8988T (cell line): ENCODE results near the gene NEK2.
"Not testable (repeated sequence)": the region's sequence is repeated elsewhere in the genome, so short reads cannot be mapped to it uniquely, and the experiment has no call there.

Experiments
- DNase-seq: peaks from one replicate; pipeline ENCODE4 v3.0.0; 2011

The NEK2 gene

DNA sequence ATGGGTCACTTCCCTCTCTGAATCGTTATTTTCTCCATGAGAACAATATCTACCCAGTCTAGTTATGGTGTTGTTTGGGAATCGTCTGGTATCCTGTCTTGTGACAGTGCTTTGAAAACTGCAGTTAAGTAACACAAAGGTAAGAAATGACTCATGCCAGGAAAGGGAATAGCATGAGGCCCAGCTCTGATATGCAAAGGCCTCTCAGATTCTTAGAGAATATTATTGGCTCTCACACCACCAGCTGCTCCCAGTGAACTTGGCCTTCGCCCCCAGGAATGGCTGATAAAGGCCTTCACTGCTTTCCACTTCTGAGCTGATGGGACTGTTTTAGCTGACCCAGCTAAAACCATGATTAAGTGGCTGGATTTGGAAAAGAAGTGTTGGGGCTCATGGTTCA lies 27.1 kb downstream of the NEK2 start:
- DNase-seq = no peak

DNA sequence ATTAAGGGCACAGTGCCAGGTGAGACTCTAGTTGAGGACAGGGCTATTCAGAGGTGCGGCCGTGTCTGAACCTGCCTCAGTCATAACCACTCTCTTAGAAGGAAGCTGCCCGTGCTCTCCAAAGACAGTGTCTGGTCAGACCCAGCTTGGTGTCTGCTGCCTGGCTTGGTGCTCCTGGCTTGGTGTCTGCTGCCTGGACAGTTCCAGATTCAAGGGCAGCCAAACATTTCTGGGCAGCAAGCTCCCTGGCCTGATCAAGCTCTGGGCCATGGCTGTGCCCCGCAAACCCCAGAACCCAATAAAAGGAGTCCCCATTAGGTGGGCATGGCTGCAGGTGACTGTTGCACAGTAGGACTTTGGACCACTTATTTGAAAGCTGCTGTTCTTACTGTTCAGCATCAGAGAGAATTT lies 27.7 kb downstream of the NEK2 start:
- no peak for DNase-seq

DNA sequence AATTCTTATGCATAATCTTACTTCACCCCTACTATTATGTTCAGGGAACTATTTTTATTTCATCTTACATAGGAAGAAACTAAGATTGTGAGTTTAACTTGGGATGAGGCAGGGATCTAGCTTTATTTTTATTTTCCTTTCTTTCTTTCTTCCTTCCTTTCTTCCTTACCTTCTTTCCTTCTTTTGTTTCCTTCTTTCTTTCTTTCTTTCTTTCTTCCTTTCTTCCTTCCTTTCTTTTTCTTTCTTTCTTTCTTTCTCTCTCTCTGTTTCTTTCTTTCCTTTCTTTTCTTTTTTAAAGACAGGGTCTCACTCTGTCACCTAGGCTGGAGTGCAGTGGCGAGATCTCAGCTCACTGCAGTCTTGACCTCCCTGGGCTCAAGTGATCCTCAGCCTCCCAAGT lies 28.9 kb downstream of the NEK2 start:
- DNase-seq = no peak

DNA sequence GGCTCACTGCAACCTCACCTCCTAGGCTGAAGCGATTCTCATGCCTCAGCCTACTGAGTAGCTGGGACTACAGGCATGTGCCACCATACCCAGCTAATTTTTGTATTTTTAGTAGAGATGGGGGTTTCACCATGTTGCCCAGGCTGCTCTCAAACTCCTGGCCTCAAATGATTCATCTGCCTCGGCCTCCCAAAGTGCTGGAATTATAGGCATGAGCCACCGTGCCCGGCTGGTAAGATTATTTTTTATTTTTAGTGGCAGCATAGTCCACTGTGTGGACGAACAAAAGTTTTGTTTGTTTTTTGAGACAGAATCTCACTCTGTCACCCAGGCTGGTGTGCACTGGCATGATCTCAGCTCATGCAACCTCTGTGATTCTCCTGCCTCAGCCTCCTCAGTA lies 29.8 kb downstream of the NEK2 start:
- not testable (repeated sequence) for DNase-seq

DNA sequence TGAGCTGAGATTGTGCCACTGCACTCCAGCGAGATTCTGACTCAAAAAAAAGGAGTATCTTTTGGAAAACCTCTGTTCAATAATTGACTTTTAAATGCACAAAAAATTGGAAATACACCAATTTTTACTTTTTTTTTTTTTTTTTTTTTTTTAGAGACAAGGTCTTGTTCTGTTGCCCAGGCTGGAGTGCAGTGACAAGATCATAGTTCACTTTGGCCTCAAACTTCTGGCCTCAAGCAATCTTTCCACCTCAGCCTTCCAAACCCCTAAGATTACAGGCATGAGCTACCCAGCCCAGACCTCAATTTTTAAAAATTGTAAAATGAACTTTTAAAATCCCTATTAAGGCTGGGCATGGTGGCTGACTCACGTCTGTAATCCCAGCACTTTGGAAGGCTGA lies 30.8 kb downstream of the NEK2 start:
- DNase-seq = no peak

DNA sequence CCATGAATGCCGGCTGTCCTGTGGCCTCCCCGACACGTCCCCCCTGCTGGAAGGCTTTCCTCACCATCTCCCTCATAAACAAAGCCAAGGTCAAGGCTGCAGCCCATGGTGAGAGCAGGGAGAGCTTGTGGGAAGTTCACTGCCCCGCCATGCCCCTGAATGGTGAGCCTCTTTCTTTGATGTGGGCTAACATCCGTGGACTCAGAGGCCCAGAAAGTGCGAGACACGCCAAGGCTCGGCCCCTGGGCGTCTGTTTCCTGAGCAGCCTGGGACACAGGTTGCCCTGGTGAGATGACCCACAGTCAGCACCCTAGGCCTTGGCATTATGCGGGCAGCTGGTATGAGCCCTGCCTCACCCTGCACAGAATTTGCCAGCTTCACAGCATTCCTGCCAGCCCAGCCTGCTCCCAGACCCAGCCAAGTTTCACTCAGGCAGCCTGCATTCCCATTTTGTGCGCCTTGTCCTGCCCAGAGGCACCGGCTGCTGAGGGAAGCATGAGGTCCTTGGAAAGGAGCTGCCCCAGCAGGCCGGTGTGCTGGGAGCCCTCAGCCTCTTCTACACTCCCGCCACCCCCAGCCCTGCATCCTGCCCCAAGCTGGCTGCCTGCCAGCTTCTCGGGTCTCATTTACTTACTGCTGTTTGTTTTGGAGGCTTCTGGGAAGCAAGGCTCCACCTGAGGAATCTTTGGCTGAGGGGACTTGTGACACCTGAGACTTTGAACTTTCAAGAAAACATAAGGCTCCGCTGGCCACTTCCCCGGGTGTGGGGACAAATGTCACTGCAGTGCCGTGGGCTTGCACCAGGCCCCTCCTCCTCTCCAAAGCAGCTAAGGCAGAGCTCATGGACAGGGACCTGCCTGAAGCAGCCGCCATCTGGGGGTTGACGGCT lies 31.9 kb downstream of the NEK2 start:
- no peak for DNase-seq

DNA sequence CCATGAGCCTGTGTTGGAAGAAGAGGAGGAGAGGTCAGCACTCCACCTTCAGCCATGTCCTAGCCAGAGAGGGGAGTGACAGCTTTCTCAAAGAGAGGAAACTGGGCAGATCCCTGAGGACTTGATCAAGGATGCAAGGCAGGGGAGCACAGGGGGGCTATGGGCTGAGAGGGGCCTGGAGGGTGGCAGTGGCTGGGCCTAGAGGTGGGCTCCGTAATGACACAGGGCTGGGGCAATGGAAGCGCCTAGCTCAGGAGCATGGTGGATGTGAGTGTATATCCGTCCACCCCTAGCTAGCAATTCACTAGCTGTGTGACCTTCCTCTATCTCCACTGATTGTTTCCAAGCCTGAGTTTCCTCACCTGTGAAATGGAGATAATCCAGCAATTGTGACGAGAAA lies 32.6 kb downstream of the NEK2 start:
- no peak for DNase-seq

DNA sequence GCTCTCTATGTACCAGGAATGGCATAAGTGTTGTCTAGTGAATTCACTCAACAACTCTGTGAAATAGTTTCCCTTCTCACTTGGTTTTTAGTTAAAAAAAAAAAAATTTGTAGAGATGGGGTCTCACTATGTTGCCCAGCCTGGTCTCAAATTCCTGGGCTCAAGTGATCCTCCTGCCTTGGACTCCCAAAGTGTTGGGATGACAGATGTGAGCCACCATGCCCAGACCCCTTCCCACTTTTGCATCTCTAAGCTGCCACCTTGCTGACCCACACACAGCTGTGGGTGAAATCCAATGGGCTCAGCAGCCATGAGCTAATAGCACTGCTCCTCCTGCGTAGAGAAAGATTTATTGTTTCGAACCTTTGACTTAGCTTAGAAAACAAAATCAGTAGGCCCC lies 33.5 kb downstream of the NEK2 start:
- DNase-seq = no peak

DNA sequence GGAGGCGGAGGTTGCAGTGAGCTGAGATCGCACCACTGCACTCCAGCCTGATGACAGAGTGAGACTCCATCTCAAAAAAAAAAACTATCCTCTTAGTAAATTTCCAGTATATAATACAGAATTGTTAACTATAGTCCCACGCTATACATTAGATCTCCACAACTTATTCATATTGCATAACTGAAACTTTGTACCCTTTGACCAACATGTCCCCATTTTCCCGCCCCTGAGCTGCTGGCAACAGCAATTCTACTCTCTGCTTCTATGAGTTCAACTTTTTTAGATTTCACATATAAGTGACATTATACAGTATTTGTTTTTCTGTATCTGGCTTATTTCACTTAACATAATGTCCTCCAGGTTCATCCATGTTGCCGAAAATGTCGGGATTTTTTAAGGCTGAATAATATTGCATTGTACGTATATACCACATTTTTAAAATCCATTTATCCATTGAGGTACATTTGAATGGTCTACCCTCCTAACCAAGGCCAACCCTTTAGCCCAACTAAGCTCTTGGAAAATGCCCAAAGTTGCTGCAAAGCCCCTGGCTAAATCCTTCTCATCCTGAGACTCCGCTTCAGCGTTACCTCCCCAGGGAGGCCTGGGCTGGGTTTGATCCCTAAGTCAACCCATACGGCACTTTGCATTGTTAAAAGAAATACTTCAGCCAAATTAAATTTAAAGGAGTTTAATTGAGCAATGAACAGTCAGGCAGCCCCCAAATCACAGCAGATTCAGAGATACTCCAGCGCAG lies 34.2 kb downstream of the NEK2 start:
- DNase-seq = no peak

DNA sequence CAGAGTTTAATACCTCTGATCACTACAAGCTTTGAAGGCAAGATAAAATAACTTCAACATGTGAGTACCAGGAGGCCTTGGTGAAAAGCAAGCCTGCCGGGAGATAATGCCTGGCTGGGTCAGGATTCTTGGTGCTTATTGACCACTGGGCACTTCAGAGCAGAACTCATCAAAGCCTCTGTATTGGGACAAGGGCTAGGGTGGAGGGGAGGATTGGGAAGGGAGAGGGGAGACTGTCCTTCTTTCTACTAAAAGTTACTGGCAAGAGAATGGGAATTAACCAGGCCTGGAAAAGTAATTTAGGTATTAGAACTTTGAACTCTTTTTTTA lies 35.2 kb downstream of the NEK2 start:
- no peak for DNase-seq

DNA sequence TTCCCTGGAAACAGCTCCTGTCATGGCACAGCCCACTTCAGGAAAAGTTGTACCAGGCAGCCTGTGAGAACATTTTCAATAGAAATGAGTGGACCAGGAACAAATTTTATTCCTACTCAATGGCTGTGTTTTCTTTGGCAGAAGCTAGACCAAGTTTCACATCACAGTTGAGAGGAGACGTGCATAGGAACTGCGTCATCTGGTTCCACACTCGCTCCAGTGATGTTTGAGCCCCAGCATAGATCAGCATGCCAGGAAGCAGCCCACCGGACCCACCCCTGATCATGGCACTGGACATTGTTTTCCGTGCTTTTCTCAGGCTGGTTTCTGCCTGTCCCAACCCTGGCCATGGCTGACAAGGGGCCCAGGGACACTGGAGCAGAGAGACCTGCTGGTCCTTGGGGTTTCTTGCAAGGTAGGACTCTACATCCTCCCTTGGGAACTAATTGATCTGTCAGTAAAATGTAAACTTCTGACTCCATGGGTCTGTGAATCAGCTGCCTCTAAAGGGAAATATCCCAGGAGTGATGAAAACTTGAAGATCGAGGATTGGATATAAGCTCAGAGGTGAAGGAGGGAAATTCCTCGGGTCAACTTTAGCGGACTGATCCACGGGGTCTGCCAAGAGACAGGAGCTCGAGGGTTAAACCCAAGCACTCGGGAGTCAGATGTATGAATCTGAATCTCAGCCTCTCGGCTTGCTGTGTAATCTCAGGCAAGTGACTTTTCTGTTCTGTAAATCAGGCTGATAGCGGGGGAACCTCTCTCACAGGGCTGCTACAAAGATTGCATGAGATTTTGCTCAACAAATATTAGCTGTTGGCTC lies 35.7 kb downstream of the NEK2 start:
- DNase-seq = no peak

DNA sequence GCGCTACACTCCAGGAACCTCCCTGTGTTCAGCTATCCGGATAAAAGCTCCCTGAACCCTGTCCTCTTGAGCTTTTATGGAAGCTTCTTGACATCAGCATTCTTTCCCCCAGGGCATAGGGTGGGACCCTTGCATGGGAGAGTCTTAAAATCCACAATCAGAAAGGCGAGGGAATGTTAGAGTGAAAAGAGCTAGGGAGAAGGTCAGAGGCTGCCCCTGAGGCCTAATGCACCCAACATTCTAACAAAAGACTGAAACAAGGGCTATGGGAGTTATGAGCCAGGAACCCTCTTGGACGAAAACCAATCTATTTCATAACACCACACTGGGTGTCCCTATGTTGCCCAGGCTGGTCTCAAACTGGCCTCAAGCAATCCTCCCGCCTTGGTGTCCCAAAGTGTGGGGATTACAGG lies 36.7 kb downstream of the NEK2 start:
- DNase-seq = no peak

DNA sequence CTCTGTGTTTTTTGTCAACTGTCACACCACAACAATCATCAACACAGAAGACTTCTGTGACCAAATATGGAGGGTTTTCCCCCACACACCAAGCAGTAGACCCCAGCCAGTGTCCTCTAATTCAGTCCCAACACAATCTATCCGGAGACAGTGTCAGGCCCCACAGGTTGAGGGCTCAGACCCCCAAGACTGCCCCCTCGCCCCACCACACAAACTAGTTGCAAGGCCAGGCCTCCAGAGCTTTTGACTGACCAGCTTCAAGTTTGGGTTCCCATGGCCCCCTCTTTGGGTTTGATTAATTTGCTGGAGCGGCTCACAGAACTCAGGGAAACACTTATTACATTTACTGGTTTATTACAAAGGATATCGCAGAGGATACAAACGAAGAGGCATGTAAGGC lies 37.2 kb downstream of the NEK2 start:
- DNase-seq = no peak

DNA sequence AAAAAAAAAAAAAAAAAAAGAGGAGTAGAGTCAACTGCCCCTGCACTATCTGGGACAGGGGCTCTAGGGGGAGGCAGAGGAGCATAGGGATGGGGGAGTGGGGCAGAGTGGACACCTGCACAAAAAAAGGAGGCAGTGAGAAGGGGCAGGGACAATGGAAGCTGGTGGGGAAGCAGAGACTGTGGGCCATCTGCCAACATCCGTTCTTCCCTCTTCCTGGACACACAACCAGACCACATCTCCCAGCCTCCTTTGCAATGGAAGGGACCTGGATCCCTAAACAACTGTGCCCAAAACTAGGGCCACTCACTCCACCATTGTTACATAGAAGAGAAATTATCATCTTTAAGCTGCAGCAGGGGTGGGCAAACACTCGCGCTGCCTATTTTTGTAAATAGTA lies 38.4 kb downstream of the NEK2 start:
- DNase-seq = no peak

DNA sequence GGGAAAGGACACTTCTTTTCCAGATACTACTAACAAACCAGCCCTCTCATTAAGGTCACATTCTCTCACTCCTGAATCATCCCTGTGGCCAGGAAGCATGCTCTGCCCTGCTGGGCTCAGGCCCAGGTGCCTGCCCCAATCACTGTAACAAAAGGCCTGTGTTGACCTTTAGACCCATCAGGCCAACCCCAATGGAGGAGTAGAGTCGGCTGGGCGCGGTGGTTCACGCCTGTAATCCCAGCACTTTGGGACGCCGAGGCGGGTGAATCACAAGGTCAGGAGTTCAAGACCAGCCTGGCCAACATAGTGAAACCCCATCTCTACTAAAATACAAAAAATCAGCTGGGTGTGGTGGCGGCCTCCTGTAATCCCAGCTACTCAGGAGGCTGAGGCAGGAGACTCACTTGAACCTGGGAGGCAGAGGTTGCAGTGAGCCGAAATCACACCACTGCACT lies 38.8 kb downstream of the NEK2 start:
- not testable (repeated sequence) for DNase-seq

DNA sequence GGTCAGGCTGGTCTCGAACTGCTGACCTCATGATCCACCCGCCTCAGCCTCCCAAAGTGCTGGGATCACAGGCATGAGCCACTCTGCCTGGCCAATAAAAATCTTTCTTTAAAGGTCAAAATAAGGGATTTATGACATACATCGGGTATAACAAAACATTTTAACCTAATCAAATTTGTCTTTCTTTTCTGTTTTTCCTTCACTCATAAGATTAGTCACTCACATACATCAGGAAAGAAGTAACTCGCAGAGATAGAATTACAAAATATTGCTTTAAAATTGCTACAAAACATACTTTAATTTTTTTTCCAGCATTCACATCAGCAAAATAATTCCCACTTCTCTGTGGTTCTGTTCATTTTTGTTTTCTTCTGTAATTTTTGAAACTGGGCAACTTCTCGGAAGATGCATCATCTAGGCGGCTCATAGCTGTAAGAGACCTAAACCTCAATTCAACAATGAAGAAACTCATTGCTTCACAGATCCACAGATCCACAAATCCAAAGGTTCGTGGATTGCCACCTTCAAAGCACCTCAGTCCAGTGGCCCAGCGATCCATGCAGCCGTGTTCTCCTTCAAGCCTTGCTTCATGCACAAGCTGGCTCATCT lies 39.7 kb downstream of the NEK2 start:
- no peak for DNase-seq

DNA sequence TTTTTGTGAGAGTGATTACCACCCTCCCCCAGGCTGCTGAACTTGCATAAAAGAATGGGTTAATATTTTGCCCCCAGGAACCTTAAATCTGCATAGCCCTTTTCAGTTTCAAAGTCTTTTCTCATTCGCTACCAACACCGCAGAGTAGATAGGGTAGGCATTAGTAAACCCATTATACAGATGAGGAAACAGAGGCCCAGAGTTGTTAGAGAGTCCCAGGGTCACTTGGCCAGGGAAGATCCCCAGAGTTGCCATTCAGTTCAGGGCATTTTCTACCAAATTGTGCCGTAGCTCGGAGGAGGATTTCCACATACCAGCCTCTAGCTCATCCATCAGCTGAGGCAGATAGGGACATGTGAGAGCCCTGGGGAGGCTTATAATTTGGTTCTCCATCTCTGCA lies 40.5 kb downstream of the NEK2 start:
- no peak for DNase-seq

DNA sequence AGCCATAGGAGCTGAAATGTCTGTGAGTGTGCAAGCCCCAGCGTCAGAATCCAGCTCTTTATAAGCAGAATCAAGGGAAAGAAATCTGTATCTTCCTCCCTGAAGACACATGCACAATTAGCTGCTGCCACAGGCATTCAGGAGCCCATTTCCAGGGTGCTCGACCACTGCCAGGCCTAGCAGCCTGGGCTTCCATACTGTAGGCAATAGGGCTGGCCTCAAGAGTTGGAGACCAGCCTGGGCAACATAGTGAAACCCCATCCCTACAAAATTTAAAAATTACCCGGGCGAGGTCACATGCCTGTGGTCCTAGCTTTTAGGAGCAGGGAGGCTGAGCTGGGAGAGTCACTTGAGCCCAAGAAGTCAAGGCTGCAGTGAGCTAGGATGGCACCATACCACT lies 41.0 kb downstream of the NEK2 start:
- DNase-seq = no peak

DNA sequence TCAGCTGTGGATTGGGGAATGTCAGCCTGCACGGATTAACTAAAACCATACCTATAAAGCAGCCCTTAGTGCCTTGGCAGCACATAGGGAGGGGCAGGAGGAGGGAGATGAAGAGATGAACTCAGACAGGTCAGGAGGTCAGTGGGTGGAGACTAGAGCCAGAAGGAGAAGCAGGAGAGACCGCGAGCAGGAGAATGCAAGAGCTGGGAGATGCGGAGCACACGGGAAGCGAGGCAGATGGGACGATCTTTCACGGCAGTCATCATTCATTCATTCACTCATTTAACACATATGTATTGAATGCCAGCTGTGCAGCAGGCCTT lies 41.9 kb downstream of the NEK2 start:
- DNase-seq = no peak

DNA sequence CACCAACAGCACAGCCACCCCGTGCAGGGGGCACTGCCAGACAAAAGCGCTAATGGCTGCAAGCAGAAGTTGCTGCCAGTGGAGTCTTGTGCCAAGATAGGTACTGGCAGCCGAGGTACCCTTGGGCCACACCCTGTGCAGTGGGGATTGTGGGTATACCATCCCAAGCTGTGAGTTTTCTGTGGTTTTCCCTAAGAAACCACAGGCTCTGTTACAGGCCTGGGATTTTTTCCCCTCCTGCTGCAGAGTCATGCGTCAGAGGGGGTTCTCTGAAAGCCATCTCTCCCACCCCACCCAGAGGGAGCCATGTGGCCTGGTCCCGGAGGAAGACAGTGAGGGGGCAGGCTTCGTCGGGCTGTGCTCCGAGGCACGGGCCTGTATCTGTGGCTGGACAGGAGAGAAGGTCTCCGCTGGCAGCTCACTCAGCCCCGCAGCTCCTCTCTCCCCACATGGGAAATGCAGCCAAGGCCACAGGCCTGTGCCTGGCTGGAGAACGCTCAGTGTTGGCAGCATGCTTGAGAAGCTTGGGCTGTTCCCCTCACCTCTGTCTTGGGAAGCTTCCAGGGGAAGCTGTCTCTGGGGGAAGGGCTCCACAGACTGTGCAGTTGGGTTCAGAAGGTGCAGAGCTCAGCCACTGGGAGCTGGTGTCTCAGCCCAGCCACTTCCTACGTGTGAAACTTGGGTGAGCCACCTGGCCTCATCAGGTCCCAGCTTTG lies 42.5 kb downstream of the NEK2 start:
- DNase-seq = no peak

DNA sequence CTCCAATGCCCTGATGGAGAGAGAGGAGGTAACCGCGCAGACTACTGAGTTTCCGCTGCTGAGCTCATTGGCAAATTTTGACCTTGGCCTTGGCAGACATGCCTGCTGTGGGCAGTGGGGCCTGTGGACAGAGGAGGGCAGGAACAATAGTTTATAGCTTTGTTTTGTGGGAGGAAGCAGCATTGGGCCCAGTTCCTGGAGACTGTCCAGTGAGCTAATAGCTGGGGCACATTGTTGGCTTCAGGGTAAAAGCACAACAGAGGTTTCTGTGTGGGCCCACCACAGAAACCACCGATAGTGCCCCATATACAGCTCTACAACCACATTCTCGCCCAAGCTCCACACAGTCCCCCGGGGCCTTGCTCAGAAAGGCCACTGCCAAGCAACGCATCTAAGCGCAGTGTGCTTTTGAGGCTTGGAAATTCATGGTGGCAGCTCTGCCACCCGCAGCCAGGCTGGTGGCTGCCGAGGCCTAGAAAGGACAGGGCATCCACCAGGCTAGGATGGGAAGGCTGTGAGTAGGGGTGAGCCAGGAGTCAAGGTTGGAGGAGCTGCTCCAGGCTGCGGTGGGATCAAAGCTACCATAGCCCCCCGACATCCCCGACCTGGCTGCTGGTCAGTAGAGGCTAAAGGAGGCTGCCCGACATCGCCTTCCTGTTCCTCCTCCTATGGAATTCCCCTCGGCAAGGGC lies 43.2 kb downstream of the NEK2 start:
- DNase-seq = no peak

DNA sequence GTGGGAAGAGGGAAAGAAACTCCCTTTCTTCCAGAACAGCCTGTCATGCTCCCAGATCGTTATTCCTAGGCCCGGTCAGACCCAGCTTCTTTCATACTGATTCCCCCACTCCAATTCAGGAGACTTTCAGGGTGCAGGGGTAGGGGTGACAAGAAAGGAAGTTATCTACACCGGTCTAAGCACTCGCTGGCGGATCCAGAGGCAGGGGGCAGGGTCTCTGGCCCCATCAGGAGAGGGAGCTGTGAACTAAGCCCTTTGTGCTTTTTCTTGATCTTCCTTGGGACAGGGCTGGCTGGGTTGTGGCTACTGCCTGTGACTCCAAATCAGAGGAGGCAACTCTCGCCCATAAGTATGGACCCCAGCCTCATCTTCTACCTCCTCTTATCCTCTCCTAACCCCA lies 44.3 kb downstream of the NEK2 start:
- DNase-seq = no peak
